SJCRH30 (cell line): ENCODE measurements around the gene ASL. TPM values are rescaled to one million over a fixed set of nuclear protein-coding genes. Genes with fewer than 3 reads are reported as not detected.
"Not testable (repeated sequence)": the region's sequence is repeated elsewhere in the genome, so short reads cannot be mapped to it uniquely, and the experiment has no call there.

Experiments
- DNase-seq, 2 experiments: peaks; one replicate each; pipeline ENCODE4 v3.0.0-alpha.2; 2015 to 2020
- H3K27ac ChIP-seq: fragments of 250-450 bp; sonication (Bioruptor Pico); 2 replicates; pipeline ENCODE4 v1.5.1; 2020; ENCODE audit warnings: mild to moderate bottlenecking, moderate library complexity
- H3K27me3 ChIP-seq: fragments of 250-450 bp; sonication (Bioruptor Pico); 2 replicates; pipeline ENCODE4 v1.5.1; 2020; ENCODE audit warnings: mild to moderate bottlenecking, moderate library complexity
- H3K36me3 ChIP-seq: fragments of 250-450 bp; sonication (Bioruptor Pico); 2 replicates; pipeline ENCODE4 v1.5.1; 2020; ENCODE audit warnings: mild to moderate bottlenecking, moderate library complexity
- H3K4me1 ChIP-seq: fragments of 250-450 bp; sonication (Bioruptor Pico); 2 replicates; pipeline ENCODE4 v1.5.1; 2020; ENCODE audit warnings: mild to moderate bottlenecking, moderate library complexity
- H3K4me3 ChIP-seq: fragments of 250-450 bp; sonication (Bioruptor Pico); 2 replicates; pipeline ENCODE4 v1.5.1; 2020; ENCODE audit warnings: mild to moderate bottlenecking, moderate library complexity
- H3K9me3 ChIP-seq: fragments of 250-450 bp; sonication (Bioruptor Pico); replicated peaks from 2 replicates; pipeline ENCODE4 v1.5.1; 2020; ENCODE audit warnings: mild to moderate bottlenecking, moderate library complexity
- total RNA-seq: library from RNA; depleted of rRNA; stranded (reverse); fragments of >200 nt; shearing (Covaris generic); gene quantifications from 2 replicates; pipeline ENCODE4 v1.2.3, GENCODE V29; 2014; rRNA removed

The ASL gene
- total RNA-seq, 1 experiment from 2014 or later, result 15.0 TPM

GRCh38 chr7:66123175-66123528 lies 47.5 kb downstream of the ASL start:
- H3K27me3 ChIP-seq, result no peaks in the 10 kb centered on the region
- peaks cover 6% of the 10 kb centered on the region; the same call in 1 of the 2 replicates for H3K36me3 ChIP-seq
- H3K27ac ChIP-seq, result no peak overlapping the region
- no peaks in the 10 kb centered on the region for H3K4me1 ChIP-seq
- H3K4me3 ChIP-seq, result no peak overlapping the region
- DNase-seq, result no peak
- no peaks in the 10 kb centered on the region for H3K9me3 ChIP-seq

GRCh38 chr7:66124569-66124861 lies 48.9 kb downstream of the ASL start:
- H3K27ac ChIP-seq, H3K36me3 ChIP-seq, DNase-seq, H3K4me1 ChIP-seq, H3K27me3 ChIP-seq, H3K4me3 ChIP-seq, H3K9me3 ChIP-seq: not testable (repeated sequence)

DNA sequence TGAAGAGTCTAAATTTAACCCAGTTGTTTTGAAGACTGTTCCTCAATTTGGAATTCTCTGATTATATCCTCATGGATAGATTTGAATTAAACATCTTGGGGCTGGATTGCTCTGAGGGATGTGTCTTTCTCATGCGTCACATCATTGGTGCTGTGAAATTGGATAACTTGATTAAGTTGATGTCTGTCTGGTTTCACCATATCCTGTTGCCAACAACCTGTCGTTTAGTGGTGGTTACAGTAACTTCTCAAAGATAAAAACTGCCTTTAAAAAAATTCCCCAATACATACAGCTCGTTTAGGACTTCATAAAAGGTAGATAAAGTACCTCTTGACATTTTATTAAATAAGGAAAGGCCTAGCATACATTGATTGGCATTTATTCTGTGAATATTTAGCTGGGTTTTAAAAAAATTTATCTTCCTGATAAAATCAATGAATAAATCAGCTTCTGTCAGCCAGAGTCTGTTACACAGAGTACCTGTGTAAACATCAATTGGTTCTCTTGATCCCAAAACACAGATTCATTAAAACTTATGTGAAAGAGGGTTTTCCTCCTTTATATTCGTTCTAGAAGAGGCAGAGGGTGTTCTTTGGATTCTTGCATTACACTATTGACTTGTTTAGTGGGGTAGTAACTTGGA lies 49.6 kb downstream of the ASL start:
- Histone ChIP-seq H3K4me1 (no peaks in the 10 kb centered on the region), H3K4me3 (no peak overlapping the region), H3K27ac (no peak overlapping the region), H3K9me3 (no peaks in the 10 kb centered on the region), H3K36me3 (peaks cover 3% of the 10 kb centered on the region; the same call in 1 of the 2 replicates), H3K27me3 (no peaks in the 10 kb centered on the region)
- DNase-seq, result no peak

- not testable (repeated sequence) for H3K4me1 ChIP-seq, DNase-seq, H3K36me3 ChIP-seq, H3K9me3 ChIP-seq, H3K4me3 ChIP-seq, H3K27ac ChIP-seq, H3K27me3 ChIP-seq
Observed at GRCh38 chr7:66125781-66126352, 50.2 kb downstream of the ASL start.

DNA sequence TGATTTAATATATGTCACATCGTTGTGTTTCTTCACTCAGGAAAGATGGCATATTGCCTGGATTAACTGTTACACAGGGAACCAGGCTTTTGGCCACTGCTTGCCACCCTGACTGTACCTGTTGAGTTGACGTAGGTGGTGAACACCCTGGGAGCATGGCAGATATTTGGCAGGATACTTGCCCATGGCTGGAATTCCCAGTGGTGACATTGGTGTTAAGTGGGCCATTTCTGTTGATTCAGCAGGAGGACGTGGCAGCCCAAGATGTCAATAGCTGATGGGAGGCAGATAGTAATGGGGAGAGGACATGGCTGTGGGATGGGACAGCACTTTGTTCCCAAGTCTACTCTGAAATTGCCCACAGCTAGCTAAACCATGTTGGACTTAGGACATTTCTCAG lies 51.6 kb downstream of the ASL start:
- peaks cover 20% of the 10 kb centered on the region for H3K36me3 ChIP-seq
- not testable (repeated sequence) for H3K27me3 ChIP-seq, H3K4me3 ChIP-seq, H3K9me3 ChIP-seq, H3K27ac ChIP-seq, H3K4me1 ChIP-seq, DNase-seq

DNA sequence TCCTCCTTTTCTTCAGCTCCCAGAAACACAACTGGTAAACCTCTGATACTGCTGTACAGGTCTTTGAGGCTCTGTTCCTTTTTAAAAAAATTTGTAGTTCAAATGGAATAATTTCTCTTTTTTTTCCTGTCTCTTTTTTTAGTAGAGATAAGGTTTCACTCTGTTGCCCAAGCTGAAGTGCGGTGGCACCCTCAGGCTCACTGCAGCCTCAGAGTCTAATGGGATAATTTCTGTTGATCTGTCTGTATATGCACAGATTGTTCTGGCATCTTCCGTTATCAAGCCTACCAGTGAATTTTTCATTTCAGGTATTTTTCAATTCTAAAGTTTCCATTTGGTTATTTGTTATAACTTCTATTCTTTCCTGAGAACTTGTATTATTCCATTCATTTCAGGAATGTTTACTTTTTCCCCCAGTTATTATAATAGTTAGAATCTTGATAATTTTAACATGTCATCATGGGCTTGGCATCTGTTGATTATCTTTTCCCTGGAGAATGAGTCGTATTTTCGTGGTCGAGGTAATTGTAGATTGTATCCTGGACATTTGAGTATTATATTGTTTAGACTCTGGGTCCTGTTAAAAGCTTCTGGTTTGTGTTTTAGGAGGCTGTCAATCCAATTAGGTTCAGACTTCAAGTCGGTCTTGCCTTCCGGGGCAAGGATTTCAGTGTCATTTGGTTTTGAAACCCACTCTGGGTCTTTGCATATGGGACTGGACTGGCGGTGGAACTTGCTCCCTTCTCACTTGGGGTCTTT lies 63.6 kb downstream of the ASL start:
- Histone ChIP-seq H3K4me3 (no peak overlapping the region), H3K36me3 (peaks cover 48% of the 10 kb centered on the region), H3K4me1 (peaks cover 7% of the 10 kb centered on the region), H3K27ac (no peak overlapping the region), H3K9me3 (no peaks in the 10 kb centered on the region), H3K27me3 (no peaks in the 10 kb centered on the region)
- DNase-seq, result no peak

DNA sequence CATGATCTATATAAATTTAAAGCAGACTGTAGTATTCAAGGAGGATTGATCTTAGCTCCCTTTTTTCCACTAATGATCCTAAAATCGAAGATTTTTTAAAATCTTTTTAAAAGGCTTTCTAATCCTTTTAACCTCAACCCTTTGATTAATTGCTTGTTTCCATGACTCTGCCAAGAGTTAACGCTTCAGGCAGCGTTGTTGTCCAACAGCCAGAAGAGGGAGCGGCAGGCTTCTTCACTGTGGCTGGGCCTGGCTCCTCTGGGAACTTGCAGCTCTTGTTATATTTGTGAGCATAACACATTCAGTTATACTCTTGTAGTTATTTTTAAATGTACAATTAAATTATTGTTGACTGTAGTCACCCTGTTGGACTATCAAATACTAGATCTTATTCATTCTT lies 65.3 kb downstream of the ASL start:
- H3K36me3 ChIP-seq, result peaks cover 39% of the 10 kb centered on the region
- no peaks in the 10 kb centered on the region for H3K9me3 ChIP-seq
- peak; percentile 29 to 49 for DNase-seq
- H3K4me1 ChIP-seq, result peaks cover 8% of the 10 kb centered on the region
- no peak overlapping the region for H3K27ac ChIP-seq
- no peaks in the 10 kb centered on the region for H3K27me3 ChIP-seq
- H3K4me3 ChIP-seq, result no peak overlapping the region

- H3K27me3 ChIP-seq, result no peaks in the 10 kb centered on the region
- H3K4me3 ChIP-seq, result no peak overlapping the region
- no peak overlapping the region for H3K27ac ChIP-seq
- no peak for DNase-seq
- H3K36me3 ChIP-seq, result peaks cover 37% of the 10 kb centered on the region
- peaks cover 20% of the 10 kb centered on the region for H3K4me1 ChIP-seq
- no peaks in the 10 kb centered on the region for H3K9me3 ChIP-seq
Observed at GRCh38 chr7:66142334-66142733, 66.7 kb downstream of the ASL start.

DNA sequence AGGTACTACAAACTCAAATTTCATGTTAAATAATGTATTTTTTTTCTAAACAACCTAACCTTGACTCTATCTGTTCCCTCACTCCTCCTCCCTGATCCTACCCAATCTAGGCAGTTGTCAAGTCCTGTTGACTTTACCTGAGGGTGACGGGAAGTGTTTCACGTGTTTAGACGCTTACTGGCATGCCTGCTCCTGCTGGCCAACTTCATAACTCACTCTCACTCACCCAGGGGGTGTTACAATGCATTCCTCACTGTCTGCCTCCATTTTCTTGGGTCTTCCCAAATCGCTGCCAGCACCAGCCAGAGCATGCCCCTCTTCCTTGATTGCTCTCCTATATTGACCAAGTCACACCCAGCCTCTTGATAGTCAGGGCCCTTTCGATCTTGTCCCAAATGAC lies 67.4 kb downstream of the ASL start:
- Histone ChIP-seq H3K4me1 (peaks cover 20% of the 10 kb centered on the region), H3K9me3 (no peaks in the 10 kb centered on the region), H3K27me3 (no peaks in the 10 kb centered on the region), H3K4me3 (no peak overlapping the region), H3K36me3 (peaks cover 37% of the 10 kb centered on the region), H3K27ac (no peak overlapping the region)
- no peak for DNase-seq

Other genes starting within 250 kb of the ASL start
- 25.6 and 27.0 TPM in 2 replicates for gene VKORC1L1, start 202.7 kb upstream of the ASL start, total RNA-seq
- gene GUSB, start 93.6 kb upstream of the ASL start, total RNA-seq, result 27.3 and 40.1 TPM in 2 replicates
- gene CRCP, start 39.0 kb downstream of the ASL start, total RNA-seq, result 47.3 and 57.1 TPM in 2 replicates
- 57.3 and 62.1 TPM in 2 replicates for gene TPST1, start 129.5 kb downstream of the ASL start, total RNA-seq